OCI-LY1 (cell line): Measurements from ENCODE around the gene NHSL2.

ENCODE experiments used
- CTCF ChIP-seq: fragments of 200-600 bp; sonication (generic), shearing (Covaris generic); IDR thresholded peaks from 2 replicates; pipeline ENCODE4 v1.5.1; 2017; ENCODE audit warnings: mild to moderate bottlenecking, antibody characterized with exemption, low read length, moderate library complexity, mixed read lengths
- EZH2 ChIP-seq: fragments of 200-600 bp; sonication (generic), shearing (Covaris generic); IDR thresholded peaks from 2 replicates; pipeline ENCODE4 v1.8.0; 2017; ENCODE audit warnings: borderline replicate concordance, mixed run types, mild to moderate bottlenecking, antibody characterized with exemption, low read length, moderate library complexity, mixed read lengths

GRCh38 chrX:71871367-71871766 lies 39.3 kb upstream of the NHSL2 start:
- TF ChIP-seq EZH2 (no peak), CTCF (no peak)
